SIG-M5 treated with dmso at 0.1 percent for 504 hours (cell line): ENCODE data around the gene GPR83.
"Not testable (repeated sequence)": the region's sequence is repeated elsewhere in the genome, so short reads cannot be mapped to it uniquely, and the experiment has no call there.

ENCODE experiments used
- DNase-seq: peaks from one replicate; lab custom pipeline; 2025; ENCODE audit not compliant: unreplicated experiment; lab: John Stamatoyannopoulos, UW

The GPR83 gene

DNA sequence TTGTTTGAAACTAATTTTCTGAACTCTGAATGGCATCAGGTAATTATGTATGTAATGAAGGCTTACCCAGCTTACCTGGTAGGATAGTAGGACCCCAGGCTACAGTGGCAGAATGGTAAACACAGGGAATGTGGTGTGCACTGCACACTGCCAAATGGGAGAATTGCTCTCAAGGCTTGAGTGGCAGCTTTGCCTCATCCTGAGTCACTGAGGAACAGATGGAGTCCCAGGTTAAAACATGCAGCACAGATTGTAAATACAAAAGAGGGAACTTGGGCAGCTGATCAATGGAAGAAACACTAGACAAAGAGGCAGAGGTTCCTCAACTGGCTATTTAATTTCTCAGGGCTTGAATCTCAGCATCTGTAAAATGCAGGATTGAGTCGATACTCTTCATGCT lies 24.4 kb downstream of the GPR83 start:
- DNase-seq = no peak

DNA sequence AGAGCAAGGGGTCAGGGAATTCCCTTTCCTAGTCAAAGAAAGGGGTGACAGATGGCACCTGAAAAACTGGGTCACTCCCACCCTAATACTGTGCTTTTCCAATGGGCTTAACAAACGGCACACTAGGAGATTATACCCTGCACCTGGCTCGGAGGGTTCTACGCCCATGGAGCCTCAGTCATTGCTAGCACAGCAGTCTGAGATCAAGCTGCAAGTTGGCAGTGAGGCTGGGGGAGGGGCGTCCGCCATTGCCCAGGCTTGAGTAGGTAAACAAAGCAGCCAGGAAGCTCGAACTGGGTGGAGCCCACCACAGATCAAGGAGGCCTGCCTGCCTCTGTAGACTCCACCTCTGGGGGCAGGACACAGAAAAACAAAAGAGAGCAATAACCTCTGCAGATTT lies 30.6 kb downstream of the GPR83 start:
- not testable (repeated sequence) for DNase-seq

DNA sequence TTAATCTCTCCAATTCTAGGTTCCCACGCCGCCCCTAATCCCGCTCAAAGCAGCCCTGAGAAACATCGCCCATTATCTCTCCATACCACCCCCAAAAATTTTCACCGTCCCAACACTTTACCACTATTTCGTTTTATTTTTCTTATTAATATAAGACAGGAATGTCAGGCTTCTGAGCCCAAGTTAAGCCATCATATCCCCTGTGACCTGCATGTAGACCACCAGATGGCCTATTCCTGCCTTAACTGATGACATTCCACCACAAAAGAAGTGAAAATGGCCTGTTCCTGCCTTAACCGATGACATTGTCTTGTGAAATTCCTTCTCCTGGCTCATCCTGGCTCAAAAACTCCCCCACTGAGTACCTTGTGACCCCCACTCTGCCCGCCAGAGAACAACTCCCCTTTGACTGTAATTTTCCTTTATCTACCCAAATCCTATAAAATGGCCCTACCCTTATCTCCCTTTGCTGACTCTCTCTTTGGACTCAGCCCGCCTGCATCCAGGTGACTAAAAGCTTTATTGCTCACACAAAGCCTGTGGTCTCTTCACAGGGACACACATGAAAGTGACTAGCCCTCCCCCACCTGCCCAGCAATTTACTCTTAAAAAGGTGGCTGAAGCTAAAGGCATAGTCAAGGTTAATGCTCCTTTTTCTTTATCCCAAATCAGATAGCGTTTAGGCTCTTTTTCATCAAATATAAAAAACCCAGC lies 50.2 kb downstream of the GPR83 start:
- not testable (repeated sequence) for DNase-seq

DNA sequence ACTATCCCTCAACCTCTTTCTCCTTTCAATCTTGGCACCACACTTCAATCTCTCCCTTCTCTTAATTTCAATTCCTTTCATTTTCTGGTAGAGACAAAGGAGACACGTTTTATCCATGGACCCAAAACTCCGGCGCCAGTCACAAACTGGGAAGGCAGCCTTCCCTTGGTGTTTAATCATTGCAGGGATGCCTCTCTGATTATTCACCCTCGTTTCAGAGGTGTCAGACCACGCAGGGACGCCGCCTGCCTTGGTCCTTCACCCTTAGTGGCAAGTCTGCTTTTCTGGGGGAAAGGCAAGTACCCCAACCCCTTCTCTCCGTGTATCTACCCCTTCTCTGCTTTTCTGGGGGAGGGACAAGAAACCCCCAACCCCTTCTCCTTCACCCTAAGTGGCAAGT lies 54.9 kb downstream of the GPR83 start:
- not testable (repeated sequence) for DNase-seq

DNA sequence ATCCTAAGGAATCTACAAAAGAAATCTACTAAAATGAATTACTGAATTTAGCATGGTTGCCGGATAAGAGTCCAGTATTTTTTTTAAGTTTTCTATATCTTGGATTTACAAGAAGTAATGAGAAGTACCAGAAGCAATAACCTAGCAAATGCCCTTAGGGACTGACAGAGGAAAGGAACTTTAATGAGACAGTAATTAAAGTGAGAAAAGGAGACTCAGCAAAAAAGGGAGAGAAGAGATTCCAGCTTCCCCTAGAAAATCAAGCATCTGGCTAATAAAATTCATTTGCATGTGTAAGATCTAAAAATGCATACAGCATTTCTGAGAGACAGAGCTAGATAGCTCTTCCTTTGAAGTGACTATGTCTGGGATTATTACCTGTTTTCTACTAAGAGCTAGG lies 57.7 kb downstream of the GPR83 start:
- DNase-seq = no peak

DNA sequence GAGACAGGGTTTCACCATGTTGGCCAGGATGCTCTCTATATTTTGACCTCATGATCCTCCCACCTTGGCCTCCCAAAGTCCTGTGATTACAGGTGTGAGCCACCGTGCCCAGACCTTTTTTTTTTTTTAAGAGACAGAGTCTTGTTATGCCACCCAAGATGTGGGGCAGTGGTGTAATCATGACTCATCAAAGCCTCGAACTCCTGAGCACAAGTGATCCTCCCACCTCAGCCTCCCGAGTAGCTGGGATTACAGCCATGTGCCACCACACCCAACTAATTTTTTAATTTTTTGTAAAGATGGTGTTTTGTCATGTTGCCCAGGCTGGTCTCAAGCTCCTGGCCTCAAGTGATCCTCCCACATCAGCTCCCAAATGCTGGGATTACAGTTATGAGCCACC lies 59.0 kb downstream of the GPR83 start:
- DNase-seq = no peak

DNA sequence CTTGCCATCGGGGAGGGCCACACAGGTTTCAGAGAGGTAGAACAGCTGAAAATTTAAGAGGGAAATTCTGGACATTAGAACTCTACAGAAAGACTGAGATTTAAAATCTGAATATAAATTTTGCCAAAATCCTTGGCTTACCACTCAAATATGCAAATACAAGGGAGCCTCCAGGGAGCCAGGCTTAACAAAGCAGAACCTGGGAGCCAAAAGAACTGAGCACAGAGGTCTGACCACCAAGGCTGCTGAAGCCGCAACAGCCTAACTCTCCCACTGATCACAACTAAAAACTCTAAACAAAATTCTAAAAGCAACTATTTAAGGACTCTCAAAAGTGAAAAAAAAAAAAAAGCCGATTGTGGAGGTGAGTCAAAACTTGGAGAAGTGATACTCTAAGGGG lies 62.6 kb downstream of the GPR83 start:
- DNase-seq = no peak

DNA sequence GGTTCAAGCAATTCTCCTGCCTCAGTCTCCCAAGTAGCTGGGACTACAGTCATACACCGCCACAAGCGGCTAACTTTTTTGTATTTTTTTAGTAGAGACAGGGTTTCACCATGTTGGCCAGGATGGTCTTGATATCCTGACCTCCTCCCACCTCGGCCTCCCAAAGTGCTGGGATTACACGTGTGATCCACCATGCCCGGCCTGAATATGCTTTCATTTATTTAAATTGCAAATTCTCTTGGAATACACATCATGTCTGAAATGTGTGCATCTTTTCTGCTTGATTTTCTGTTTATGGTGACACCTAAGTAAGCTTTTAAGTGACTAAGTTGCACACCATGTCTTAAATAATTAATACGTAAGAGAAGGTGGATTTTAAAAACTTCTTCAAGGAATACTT lies 65.2 kb downstream of the GPR83 start:
- DNase-seq = no peak

DNA sequence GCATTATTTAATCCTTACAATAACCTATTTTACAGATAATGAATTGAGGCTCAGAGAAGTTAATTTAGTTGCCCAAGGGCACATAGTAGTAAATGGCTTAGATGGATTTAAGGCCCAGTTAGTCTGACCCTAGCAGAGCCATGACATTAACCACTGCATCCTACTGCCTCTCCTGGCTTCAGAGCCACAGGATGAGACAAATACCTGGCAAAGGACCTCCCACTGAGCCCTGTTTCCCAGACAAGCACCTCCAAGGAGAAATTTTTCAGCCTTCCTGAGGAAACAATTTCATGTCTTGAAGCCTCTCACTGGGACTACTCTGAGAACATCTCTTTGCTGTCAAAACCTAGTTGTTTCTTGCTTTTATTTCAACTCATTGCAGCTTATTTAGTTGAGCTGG lies 68.4 kb downstream of the GPR83 start:
- DNase-seq = no peak

DNA sequence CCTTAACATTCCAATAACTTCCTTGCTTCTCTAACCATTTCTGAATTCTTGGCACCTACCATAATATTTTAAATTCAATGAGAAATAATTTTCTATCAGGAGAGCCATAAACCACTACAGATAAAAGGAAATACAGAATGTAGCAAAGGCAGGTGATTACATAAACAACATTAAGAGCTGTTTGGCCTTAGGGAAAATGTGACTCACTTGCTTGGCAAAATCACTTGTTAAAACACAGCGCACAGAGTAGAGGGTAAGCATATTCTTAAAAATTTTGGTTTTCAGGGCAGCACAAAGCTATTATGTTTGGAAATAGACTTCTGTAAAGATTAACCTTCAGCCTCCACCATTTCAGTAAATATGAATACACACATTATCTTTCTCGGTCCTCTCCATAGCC lies 70.4 kb downstream of the GPR83 start:
- DNase-seq = no peak

DNA sequence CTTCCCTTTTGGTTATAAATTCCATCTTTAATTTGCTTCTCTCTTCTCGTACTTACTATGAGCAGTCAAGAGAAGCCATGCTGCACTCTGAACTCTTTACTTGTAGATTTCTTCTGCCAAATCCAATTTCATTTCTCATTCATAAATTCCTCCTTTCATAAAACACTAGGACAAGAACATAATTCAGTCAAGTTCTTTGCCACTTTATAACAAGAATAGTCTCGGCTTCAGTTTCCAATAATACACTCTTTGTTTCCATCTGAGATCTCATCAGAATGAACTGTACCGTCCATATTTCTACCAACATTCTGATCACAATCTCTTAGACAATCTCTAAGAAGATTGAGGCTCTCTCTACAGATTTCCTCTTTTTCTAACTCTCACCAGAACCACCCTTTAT lies 71.7 kb downstream of the GPR83 start:
- DNase-seq = no peak

DNA sequence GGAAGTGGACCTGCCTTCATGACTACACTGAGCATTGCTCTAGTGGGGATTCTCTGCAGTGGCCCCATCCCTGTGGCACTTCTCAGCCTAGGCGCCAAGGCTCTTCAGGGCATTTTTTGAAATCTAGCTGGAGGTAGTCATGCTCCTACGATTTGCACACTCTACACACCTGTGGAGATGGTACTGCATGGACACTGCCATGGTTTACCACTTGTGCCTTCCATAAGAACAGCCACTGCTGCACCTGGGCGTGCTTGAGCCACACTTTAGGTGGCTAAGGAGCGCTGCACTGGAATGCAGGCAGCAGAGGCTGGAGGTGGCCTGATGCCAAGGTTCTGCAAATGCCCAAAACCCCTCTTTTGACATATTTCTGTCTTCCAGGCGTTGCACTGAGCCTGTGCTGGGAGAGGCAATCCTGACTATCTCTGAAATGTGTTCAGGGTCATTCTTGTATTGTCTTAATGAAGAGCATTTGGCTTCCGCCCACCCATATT lies 72.6 kb downstream of the GPR83 start:
- no peak for DNase-seq
